SK-N-MC (cell line): Measurements from ENCODE around the gene ATP1A2.

Source experiments
- DNase-seq: peaks from one replicate; pipeline ENCODE4 v3.0.0-alpha.2; 2011; ENCODE audit warnings: low read depth, low spot score
- H3K27ac ChIP-seq: fragments of 200-600 bp; sonication (generic); 2 replicates; pipeline ENCODE4 v1.5.1; 2016; ENCODE audit warnings: mixed run types
- H3K36me3 ChIP-seq: fragments of 200-600 bp; sonication (generic); 2 replicates; pipeline ENCODE4 v1.6.1; 2017; ENCODE audit warnings: antibody characterized with exemption, low read length, mixed read lengths; ENCODE audit not compliant: insufficient read depth
- H3K4me3 ChIP-seq: fragments of 200-600 bp; sonication (generic); 2 replicates; pipeline ENCODE4 v1.5.1; 2016
- H3K9ac ChIP-seq: fragments of 200-600 bp; sonication (generic); 2 replicates; pipeline ENCODE4 v1.8.0; 2017; ENCODE audit warnings: mixed run types, mixed read lengths; ENCODE audit not compliant: insufficient read length
- H3K9me3 ChIP-seq: fragments of 200-600 bp; sonication (generic); 2 replicates; pipeline ENCODE4 v1.6.1; 2017; ENCODE audit warnings: low read depth, mild to moderate bottlenecking, antibody characterized with exemption, low read length, moderate library complexity, mixed read lengths
- EZH2 ChIP-seq: fragments of 200-600 bp; sonication (generic); IDR thresholded peaks from one replicate; pipeline ENCODE4 v1.6.1; 2017; ENCODE audit warnings: antibody characterized with exemption
- FOXP2 ChIP-seq: optimal IDR thresholded peaks from 2 replicates; pipeline ENCODE3; 2011; ENCODE audit warnings: mild to moderate bottlenecking, moderate library complexity; ENCODE audit not compliant: insufficient read depth; ENCODE audit errors: extremely low read length, control extremely low read depth
- POLR2AphosphoS5 ChIP-seq: IDR thresholded peaks from 2 replicates; pipeline ENCODE4 v1.6.1; 2012; ENCODE audit warnings: mild to moderate bottlenecking, low read depth, low read length, borderline replicate concordance

ATP1A2 gene

GRCh38 chr1:160158534-160158933, 43.0 kb downstream of the ATP1A2 start:
- H3K9ac ChIP-seq: no peak overlapping the region
- no peak overlapping the region for H3K27ac ChIP-seq
- H3K9me3 ChIP-seq: no peaks in the 10 kb centered on the region
- no peak for DNase-seq
- TF ChIP-seq EZH2: no peak
- H3K4me3 ChIP-seq: no peak overlapping the region
- no peaks in the 10 kb centered on the region for H3K36me3 ChIP-seq

GRCh38 chr1:160159846-160160245, 44.3 kb downstream of the ATP1A2 start:
- TF ChIP-seq POLR2AphosphoS5: no peak
- TF ChIP-seq EZH2: no peak
- TF ChIP-seq FOXP2: no peak
- Histone ChIP-seq H3K9ac (no peak overlapping the region), H3K36me3 (no peaks in the 10 kb centered on the region), H3K9me3 (no peaks in the 10 kb centered on the region), H3K4me3 (no peak overlapping the region), H3K27ac (no peak overlapping the region)
- no peak for DNase-seq

GRCh38 chr1:160161965-160162705, 46.6 kb downstream of the ATP1A2 start:
- TF ChIP-seq EZH2 (no peak), FOXP2 (no peak)
- H3K9me3 ChIP-seq: no peaks in the 10 kb centered on the region
- no peak overlapping the region for H3K4me3 ChIP-seq
- H3K36me3 ChIP-seq: no peaks in the 10 kb centered on the region
- no peak overlapping the region for H3K9ac ChIP-seq
- H3K27ac ChIP-seq: no peak overlapping the region
- DNase-seq: no peak

GRCh38 chr1:160162931-160163330, 47.4 kb downstream of the ATP1A2 start:
- H3K9me3 ChIP-seq: no peaks in the 10 kb centered on the region
- H3K4me3 ChIP-seq: no peak overlapping the region
- no peak overlapping the region for H3K27ac ChIP-seq
- TF ChIP-seq EZH2 (no peak), FOXP2 (no peak), POLR2AphosphoS5 (no peak)
- no peaks in the 10 kb centered on the region for H3K36me3 ChIP-seq
- no peak for DNase-seq
- no peak overlapping the region for H3K9ac ChIP-seq

GRCh38 chr1:160163615-160164014, 48.1 kb downstream of the ATP1A2 start:
- Histone ChIP-seq H3K27ac (no peak overlapping the region), H3K4me3 (no peak overlapping the region), H3K36me3 (no peaks in the 10 kb centered on the region), H3K9ac (no peak overlapping the region), H3K9me3 (no peaks in the 10 kb centered on the region)
- TF ChIP-seq EZH2 (no peak), FOXP2 (no peak), POLR2AphosphoS5 (no peak)
- DNase-seq: no peak

GRCh38 chr1:160164121-160164520, 48.6 kb downstream of the ATP1A2 start:
- H3K4me3 ChIP-seq: no peak overlapping the region
- no peak overlapping the region for H3K27ac ChIP-seq
- H3K9ac ChIP-seq: no peak overlapping the region
- TF ChIP-seq EZH2 (no peak), FOXP2 (no peak), POLR2AphosphoS5 (no peak)
- no peak for DNase-seq
- H3K9me3 ChIP-seq: no peaks in the 10 kb centered on the region
- H3K36me3 ChIP-seq: no peaks in the 10 kb centered on the region

- Histone ChIP-seq H3K36me3 (no peaks in the 10 kb centered on the region), H3K9me3 (no peaks in the 10 kb centered on the region), H3K27ac (no peak overlapping the region), H3K9ac (no peak overlapping the region), H3K4me3 (no peak overlapping the region)
- no peak for DNase-seq
- TF ChIP-seq FOXP2: no peak
- TF ChIP-seq POLR2AphosphoS5: no peak
- TF ChIP-seq EZH2: no peak
Measured at GRCh38 chr1:160166166-160166868, 50.8 kb downstream of the ATP1A2 start.

GRCh38 chr1:160167056-160167455, 51.5 kb downstream of the ATP1A2 start:
- Histone ChIP-seq H3K4me3 (no peak overlapping the region), H3K9me3 (no peaks in the 10 kb centered on the region), H3K36me3 (no peaks in the 10 kb centered on the region), H3K9ac (no peak overlapping the region), H3K27ac (no peak overlapping the region)
- DNase-seq: no peak
- TF ChIP-seq POLR2AphosphoS5: no peak
- TF ChIP-seq EZH2: no peak
- TF ChIP-seq FOXP2: no peak

GRCh38 chr1:160167580-160167979, 52.0 kb downstream of the ATP1A2 start:
- no peak overlapping the region for H3K4me3 ChIP-seq
- no peak overlapping the region for H3K27ac ChIP-seq
- DNase-seq: no peak
- no peaks in the 10 kb centered on the region for H3K9me3 ChIP-seq
- H3K36me3 ChIP-seq: no peaks in the 10 kb centered on the region
- H3K9ac ChIP-seq: no peak overlapping the region
- TF ChIP-seq POLR2AphosphoS5: no peak
- no peak for TF ChIP-seq EZH2
- no peak for TF ChIP-seq FOXP2

- H3K36me3 ChIP-seq: no peaks in the 10 kb centered on the region
- H3K4me3 ChIP-seq: no peak overlapping the region
- no peak overlapping the region for H3K27ac ChIP-seq
- H3K9ac ChIP-seq: no peak overlapping the region
- no peaks in the 10 kb centered on the region for H3K9me3 ChIP-seq
- TF ChIP-seq FOXP2: no peak
- no peak for TF ChIP-seq POLR2AphosphoS5
- TF ChIP-seq EZH2: no peak
- DNase-seq: no peak
Measured at GRCh38 chr1:160168016-160168415, 52.5 kb downstream of the ATP1A2 start.
